SH-SY5Y (cell line): ENCODE measurements around the gene RITA1.

Experiments used
- GATA2 ChIP-seq: IDR thresholded peaks from 2 replicates; pipeline ENCODE4 v1.6.1; 2011; ENCODE audit warnings: mild to moderate bottlenecking, low read depth, low read length
- GATA3 ChIP-seq: IDR thresholded peaks from 2 replicates; pipeline ENCODE4 v1.6.1; 2011; ENCODE audit warnings: low read depth, mild to moderate bottlenecking, low read length, moderate library complexity

DNA sequence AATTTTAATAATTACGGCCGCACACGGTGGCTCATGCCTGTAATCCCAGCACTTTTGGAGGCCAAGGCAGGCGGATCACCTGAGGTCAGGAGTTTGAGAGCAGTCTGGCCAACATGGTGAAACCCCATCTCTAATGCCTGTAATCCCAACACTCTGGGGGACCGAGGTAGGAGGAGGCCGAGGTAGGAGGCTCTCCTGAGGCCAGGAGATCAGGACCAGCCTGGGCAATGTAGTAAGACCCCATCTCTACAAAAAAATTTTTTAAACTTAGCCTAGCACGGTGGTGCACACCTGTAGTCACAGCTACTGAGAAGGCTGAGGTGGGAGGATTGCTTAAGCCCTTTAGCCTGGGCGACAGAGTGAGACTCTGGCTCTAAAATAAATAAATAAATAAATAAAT, 41.6 kb upstream of the RITA1 start:
- TF ChIP-seq GATA3 (no peak), GATA2 (no peak)
